ENCODE data around the gene CPXM2. TPM values are rescaled to one million over a fixed set of nuclear protein-coding genes. Genes with fewer than 3 reads are reported as not detected.

Gene CPXM2
- total RNA-seq, 5 donors from 2014 or later (not counting 1 experiment from before 2014, with no cell fraction given), result not detected

DNA sequence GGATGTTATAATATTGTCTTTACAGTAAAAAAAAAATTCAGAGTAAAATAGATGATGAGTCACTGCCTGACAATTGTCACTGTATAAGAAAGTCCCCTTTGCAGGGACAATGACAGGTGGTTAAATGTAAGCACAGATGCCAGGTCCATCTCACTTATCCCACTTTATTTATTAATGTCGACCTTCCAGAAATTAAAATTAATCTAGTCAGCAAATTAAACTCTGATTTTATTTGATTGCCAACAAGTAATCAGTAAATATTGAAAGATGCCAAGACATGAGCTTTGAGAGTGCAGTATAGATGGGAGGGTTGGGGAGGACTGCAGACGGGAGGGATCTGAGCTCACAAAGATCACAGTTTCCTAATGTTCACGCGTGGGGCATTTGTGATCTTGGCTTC, 50.9 kb downstream of the CPXM2 start:
- H3K4me1 ChIP-seq (ENCODE audit: control insufficient read depth in 1 of 2, extremely low read depth in 1 of 2, insufficient read depth in 2 of 2, low read length in 2 of 2), result no peaks in the 10 kb centered on the region
- Mint-ChIP-seq H3K36me3 (no peaks in the 10 kb centered on the region), H3K27me3 (peaks cover 18 to 29% of the 10 kb centered on the region in 2 donors), H3K4me1 (no peaks in the 10 kb centered on the region), H3K4me3 (no peak overlapping the region), H3K27ac (no peak overlapping the region), H3K9me3 (peaks cover 0 to 7% (median 6%) of the 10 kb centered on the region in 3 donors)
- 67% methylated on average over 1 of the region's 4 CpGs for WGBS (ENCODE audit: insufficient coverage)
- POLR2A ChIA-PET, result interaction anchor here in 1 of 2 donors (0.6 kb wide), 1 partner anchor 1554 kb away, joined by 7 read pairs; no protein-coding TSS in a partner anchor
- peaks cover 0 to 3% of the 10 kb centered on the region in 2 experiments for H3K27me3 ChIP-seq (replicated peaks in 1 of 2; ENCODE audit: control insufficient read depth in 2 of 2, extremely low read depth in 1 of 2, insufficient read depth in 2 of 2, low read length in 1 of 2)
- CTCF ChIA-PET, result no interaction called here
- DNase-seq, result no peak
- no peak for ATAC-seq (replicated peaks in 1 of 4)
- no peaks in the 10 kb centered on the region for H3K9me3 ChIP-seq
- no peak overlapping the region for H3K4me3 ChIP-seq (ENCODE audit: control insufficient read depth in 1 of 2, extremely low read depth in 1 of 2, low read length in 1 of 2)
- H3K36me3 ChIP-seq (ENCODE audit: control insufficient read depth in 2 of 2, extremely low read depth in 1 of 2, insufficient read depth in 1 of 2, low read length in 1 of 2), result no peaks in the 10 kb centered on the region
- H3K27ac ChIP-seq (ENCODE audit: low read length), result no peak overlapping the region

DNA sequence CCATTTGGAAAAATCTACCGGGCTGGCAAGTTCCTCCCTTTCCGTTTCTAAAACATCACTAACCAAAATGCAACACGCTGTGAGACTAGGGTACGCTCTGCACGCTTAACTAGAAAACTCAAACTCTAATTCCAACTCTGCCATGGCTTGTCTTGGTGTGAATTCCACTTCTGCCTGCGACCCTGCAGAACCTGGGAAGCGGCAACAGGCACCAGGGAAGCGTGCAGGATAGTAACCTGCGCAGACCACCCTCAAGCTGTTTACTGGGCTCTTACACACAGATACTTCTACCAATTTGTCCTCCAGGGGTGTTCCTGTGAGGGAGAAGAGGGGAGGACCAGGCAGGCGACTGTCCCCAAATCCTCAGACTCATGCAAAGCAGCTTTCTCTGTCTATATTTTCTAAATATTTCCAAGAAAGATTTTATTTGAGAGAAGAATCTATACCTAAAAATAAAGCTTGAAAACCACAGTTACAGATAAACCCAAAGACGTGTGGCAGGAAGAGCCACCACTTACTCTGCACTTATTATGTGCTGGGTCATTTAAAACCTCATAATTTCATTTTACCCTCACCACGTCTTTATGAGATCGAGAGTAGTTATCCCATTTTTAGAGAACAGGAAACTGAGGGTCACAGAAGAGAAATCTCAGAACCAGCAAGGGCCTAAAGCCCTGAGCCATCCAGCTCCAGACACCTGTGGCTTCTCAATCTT, 52.9 kb downstream of the CPXM2 start:
- Histone ChIP-seq H3K36me3 (ENCODE audit: control insufficient read depth in 2 of 2, extremely low read depth in 1 of 2, insufficient read depth in 1 of 2, low read length in 1 of 2) (no peaks in the 10 kb centered on the region), H3K27me3 (replicated peaks in 1 of 2; ENCODE audit: control insufficient read depth in 2 of 2, extremely low read depth in 1 of 2, insufficient read depth in 2 of 2, low read length in 1 of 2) (peaks cover 0 to 14% of the 10 kb centered on the region in 2 experiments), H3K27ac (ENCODE audit: low read length) (no peak overlapping the region), H3K4me1 (ENCODE audit: control insufficient read depth in 1 of 2, extremely low read depth in 1 of 2, insufficient read depth in 2 of 2, low read length in 2 of 2) (no peaks in the 10 kb centered on the region), H3K4me3 (ENCODE audit: control insufficient read depth in 1 of 2, extremely low read depth in 1 of 2, low read length in 1 of 2) (no peak overlapping the region), H3K9me3 (no peaks in the 10 kb centered on the region)
- ChIA-PET POLR2A (no interaction called here), CTCF (no interaction called here)
- H3K27ac Mint-ChIP-seq, result no peak overlapping the region
- H3K36me3 Mint-ChIP-seq, result no peaks in the 10 kb centered on the region
- DNase-seq (no peak), ATAC-seq (replicated peaks in 1 of 4) (no peak)
- no peak overlapping the region for H3K4me3 Mint-ChIP-seq
- peaks cover 26 to 28% of the 10 kb centered on the region in 2 donors for H3K27me3 Mint-ChIP-seq
- peaks cover 0 to 3% (median 2%) of the 10 kb centered on the region in 3 donors for H3K9me3 Mint-ChIP-seq
- no peaks in the 10 kb centered on the region for H3K4me1 Mint-ChIP-seq
- 88% methylated on average over 6 of the region's 13 CpGs for WGBS (ENCODE audit: insufficient coverage)

DNA sequence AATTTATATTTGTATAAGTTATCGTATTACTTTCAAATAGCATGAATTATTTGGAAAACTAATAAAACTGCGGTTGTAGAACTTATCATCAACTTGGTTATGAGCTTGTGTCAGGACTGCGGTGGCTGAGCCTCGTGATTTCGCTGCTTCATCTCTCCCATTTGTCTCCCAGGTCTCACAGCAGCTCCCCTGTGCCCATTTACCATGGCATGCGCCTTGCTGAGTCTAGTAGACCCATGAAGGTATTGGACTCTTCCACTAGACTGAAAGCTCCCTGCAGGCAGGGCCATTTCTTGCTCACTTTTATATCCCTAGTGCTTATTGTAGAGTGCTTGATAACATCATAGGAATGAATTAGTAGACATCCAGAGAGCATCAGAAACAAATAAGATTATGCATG, 53.9 kb downstream of the CPXM2 start:
- no peak for DNase-seq
- ChIA-PET POLR2A (no interaction called here), CTCF (no interaction called here)
- no peak overlapping the region for H3K4me3 ChIP-seq (ENCODE audit: control insufficient read depth in 1 of 2, extremely low read depth in 1 of 2, low read length in 1 of 2)
- H3K27ac ChIP-seq (ENCODE audit: low read length), result no peak overlapping the region
- Mint-ChIP-seq H3K4me3 (no peak overlapping the region), H3K4me1 (no peaks in the 10 kb centered on the region), H3K9me3 (peaks cover 0 to 3% (median 2%) of the 10 kb centered on the region in 3 donors), H3K36me3 (no peaks in the 10 kb centered on the region), H3K27ac (no peak overlapping the region), H3K27me3 (peaks cover 28 to 33% of the 10 kb centered on the region in 2 donors)
- no peak for ATAC-seq (replicated peaks in 1 of 4)
- H3K27me3 ChIP-seq (replicated peaks in 1 of 2; ENCODE audit: control insufficient read depth in 2 of 2, extremely low read depth in 1 of 2, insufficient read depth in 2 of 2, low read length in 1 of 2), result peaks cover 0 to 14% of the 10 kb centered on the region in 2 experiments
- H3K9me3 ChIP-seq, result no peaks in the 10 kb centered on the region
- no peaks in the 10 kb centered on the region for H3K4me1 ChIP-seq (ENCODE audit: control insufficient read depth in 1 of 2, extremely low read depth in 1 of 2, insufficient read depth in 2 of 2, low read length in 2 of 2)
- 89% methylated on average over 4 of the region's 6 CpGs for WGBS (ENCODE audit: insufficient coverage)
- H3K36me3 ChIP-seq (ENCODE audit: control insufficient read depth in 2 of 2, extremely low read depth in 1 of 2, insufficient read depth in 1 of 2, low read length in 1 of 2), result no peaks in the 10 kb centered on the region

DNA sequence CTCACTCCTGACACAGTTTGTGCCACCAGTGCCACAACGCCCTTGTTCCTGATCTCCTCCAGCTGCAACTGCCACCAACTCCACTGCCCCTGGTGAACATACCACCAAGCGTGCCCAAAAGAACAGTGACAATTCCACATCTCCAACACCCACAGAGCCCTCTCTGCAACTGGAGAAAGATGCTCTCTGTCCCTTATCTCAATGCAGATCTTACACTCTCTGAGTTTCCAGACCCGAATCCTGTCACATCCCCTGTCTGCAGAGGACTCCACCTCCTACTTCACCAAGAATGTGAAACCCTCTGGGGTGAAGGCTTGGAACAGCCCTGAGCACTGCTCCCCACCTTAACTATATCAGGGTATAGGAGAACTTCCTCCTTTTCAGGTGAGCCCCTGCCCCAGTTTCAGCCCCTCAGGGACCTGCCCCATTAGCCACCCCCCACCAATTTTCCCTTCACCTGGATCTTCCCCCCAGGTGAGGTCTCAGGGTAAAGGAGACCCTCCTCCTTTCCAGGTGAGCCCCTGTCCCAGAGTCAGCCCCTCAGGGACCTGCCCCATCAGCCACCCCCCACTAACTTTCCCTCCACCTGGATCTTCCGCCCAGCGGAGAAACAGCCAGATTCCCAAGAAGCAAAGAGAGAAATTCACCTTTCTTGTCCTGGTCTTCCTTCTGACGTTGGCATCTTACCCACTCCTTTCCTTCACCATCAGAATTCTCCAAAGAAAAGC, 55.0 kb downstream of the CPXM2 start:
- Mint-ChIP-seq H3K4me3 (no peak overlapping the region), H3K9me3 (peaks cover 0 to 3% (median 2%) of the 10 kb centered on the region in 3 donors), H3K36me3 (no peaks in the 10 kb centered on the region), H3K27ac (no peak overlapping the region), H3K27me3 (peaks cover 18 to 28% of the 10 kb centered on the region in 2 donors), H3K4me1 (no peaks in the 10 kb centered on the region)
- ATAC-seq (replicated peaks in 1 of 4) (no peak), DNase-seq (no peak)
- POLR2A ChIA-PET, result no interaction called here
- H3K9me3 ChIP-seq, result no peaks in the 10 kb centered on the region
- H3K36me3 ChIP-seq (ENCODE audit: control insufficient read depth in 2 of 2, extremely low read depth in 1 of 2, insufficient read depth in 1 of 2, low read length in 1 of 2), result no peaks in the 10 kb centered on the region
- no peak overlapping the region for H3K27ac ChIP-seq (ENCODE audit: low read length)
- peaks cover 0 to 15% of the 10 kb centered on the region in 2 experiments for H3K27me3 ChIP-seq (replicated peaks in 1 of 2; ENCODE audit: control insufficient read depth in 2 of 2, extremely low read depth in 1 of 2, insufficient read depth in 2 of 2, low read length in 1 of 2)
- CTCF ChIA-PET, result no interaction called here
- WGBS (ENCODE audit: insufficient coverage), result 67% methylated on average over 4 of the region's 6 CpGs
- H3K4me1 ChIP-seq (ENCODE audit: control insufficient read depth in 1 of 2, extremely low read depth in 1 of 2, insufficient read depth in 2 of 2, low read length in 2 of 2), result no peaks in the 10 kb centered on the region
- H3K4me3 ChIP-seq (ENCODE audit: control insufficient read depth in 1 of 2, extremely low read depth in 1 of 2, low read length in 1 of 2), result no peak overlapping the region

DNA sequence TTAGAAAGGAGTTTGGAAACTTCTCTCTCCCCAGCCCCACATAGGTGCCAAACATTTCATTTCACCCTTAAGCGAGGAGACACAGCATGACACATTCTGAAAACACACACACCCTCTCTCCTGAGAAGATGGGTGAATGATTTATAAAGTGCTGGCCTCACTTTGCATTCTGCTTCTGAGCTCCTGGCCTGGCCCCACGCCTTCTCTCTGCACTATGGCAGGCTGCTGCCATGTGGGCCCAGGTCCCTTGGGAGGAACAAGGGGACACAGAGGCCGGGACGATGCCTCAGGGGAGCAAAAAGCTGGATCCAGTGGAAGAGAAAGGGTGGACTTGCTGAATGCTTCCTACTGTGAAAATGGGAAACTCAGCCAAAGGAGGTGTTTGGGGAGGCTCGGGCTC, 56.0 kb downstream of the CPXM2 start:
- Histone ChIP-seq H3K36me3 (ENCODE audit: control insufficient read depth in 2 of 2, extremely low read depth in 1 of 2, insufficient read depth in 1 of 2, low read length in 1 of 2) (no peaks in the 10 kb centered on the region), H3K27me3 (replicated peaks in 1 of 2; ENCODE audit: control insufficient read depth in 2 of 2, extremely low read depth in 1 of 2, insufficient read depth in 2 of 2, low read length in 1 of 2) (peaks cover 0 to 15% of the 10 kb centered on the region in 2 experiments), H3K27ac (ENCODE audit: low read length) (no peak overlapping the region), H3K9me3 (no peaks in the 10 kb centered on the region), H3K4me1 (ENCODE audit: control insufficient read depth in 1 of 2, extremely low read depth in 1 of 2, insufficient read depth in 2 of 2, low read length in 2 of 2) (no peaks in the 10 kb centered on the region), H3K4me3 (ENCODE audit: control insufficient read depth in 1 of 2, extremely low read depth in 1 of 2, low read length in 1 of 2) (no peak overlapping the region)
- Mint-ChIP-seq H3K9me3 (peaks cover 0 to 6% (median 2%) of the 10 kb centered on the region in 3 donors), H3K36me3 (no peaks in the 10 kb centered on the region), H3K27ac (no peak overlapping the region), H3K4me3 (no peak overlapping the region), H3K4me1 (no peaks in the 10 kb centered on the region), H3K27me3 (peaks cover 18 to 28% of the 10 kb centered on the region in 2 donors)
- ATAC-seq (replicated peaks in 1 of 4) (no peak), DNase-seq (no peak)
- WGBS (ENCODE audit: insufficient coverage), result 100% methylated on average over 1 of the region's 5 CpGs
- ChIA-PET POLR2A (no interaction called here), CTCF (no interaction called here)

GRCh38 chr10:123833170-123833850, 58.3 kb downstream of the CPXM2 start:
- WGBS (ENCODE audit: insufficient coverage), result 70% methylated on average over 5 of the region's 10 CpGs
- no peak overlapping the region for H3K4me3 Mint-ChIP-seq
- ChIA-PET POLR2A (no interaction called here), CTCF (no interaction called here)
- no peaks in the 10 kb centered on the region for H3K36me3 Mint-ChIP-seq
- Histone ChIP-seq H3K4me3 (ENCODE audit: control insufficient read depth in 1 of 2, extremely low read depth in 1 of 2, low read length in 1 of 2) (no peak overlapping the region), H3K9me3 (no peaks in the 10 kb centered on the region), H3K27me3 (replicated peaks in 1 of 2; ENCODE audit: control insufficient read depth in 2 of 2, extremely low read depth in 1 of 2, insufficient read depth in 2 of 2, low read length in 1 of 2) (peaks cover 0 to 15% of the 10 kb centered on the region in 2 experiments), H3K27ac (ENCODE audit: low read length) (no peak overlapping the region), H3K4me1 (ENCODE audit: control insufficient read depth in 1 of 2, extremely low read depth in 1 of 2, insufficient read depth in 2 of 2, low read length in 2 of 2) (no peaks in the 10 kb centered on the region), H3K36me3 (ENCODE audit: control insufficient read depth in 2 of 2, extremely low read depth in 1 of 2, insufficient read depth in 1 of 2, low read length in 1 of 2) (no peaks in the 10 kb centered on the region)
- H3K27me3 Mint-ChIP-seq, result peaks cover 24 to 28% of the 10 kb centered on the region in 2 donors
- H3K4me1 Mint-ChIP-seq, result no peaks in the 10 kb centered on the region
- peaks cover 0 to 6% (median 6%) of the 10 kb centered on the region in 3 donors for H3K9me3 Mint-ChIP-seq
- ATAC-seq (replicated peaks in 1 of 4) (no peak), DNase-seq (no peak)
- no peak overlapping the region for H3K27ac Mint-ChIP-seq

Measured in T-cell (primary cell).